Activated B cell treated with CpG ODN at 0.5 μM for 24 hours (primary cell): ENCODE results near the gene ACAP2. TPM values are rescaled to one million over a fixed set of nuclear protein-coding genes. Genes with fewer than 3 reads are reported as not detected.
A peak's percentile ranks its signal among the peaks of the same experiment; 100 is the strongest.

ENCODE experiments used
- ATAC-seq: fragments of 200-7000 bp; cut with Tn5 transposase; one replicate; pipeline ENCODE4 v1.10.0; 2021; ENCODE audit warnings: low read depth, mild to moderate bottlenecking, moderate library complexity
- CTCF ChIA-PET: fragments of 350-600 bp; sonication (Branson Sonifier 250); formaldehyde crosslinking; loops from one replicate; lab custom pipeline; 2021; ENCODE audit warnings: antibody characterized with exemption; lab: Charles Lee
- POLR2A ChIA-PET: fragments of 350-600 bp; sonication (Branson Sonifier 250); formaldehyde crosslinking; loops from one replicate; lab custom pipeline; 2021; ENCODE audit warnings: antibody characterized with exemption; lab: Charles Lee
- DNase-seq: peaks from one replicate; pipeline ENCODE4 v3.0.0; 2022
- H3K27ac Mint-ChIP-seq: one replicate; pipeline ENCODE4 v1.8.0; 2020; ENCODE audit warnings: mixed read lengths
- H3K27me3 Mint-ChIP-seq: one replicate; pipeline ENCODE4 v1.8.0; 2021; ENCODE audit warnings: mixed read lengths
- H3K36me3 Mint-ChIP-seq: one replicate; pipeline ENCODE4 v1.8.0; 2021; ENCODE audit warnings: low read depth, mixed read lengths
- H3K4me1 Mint-ChIP-seq: one replicate; pipeline ENCODE4 v1.8.0; 2021; ENCODE audit warnings: mixed read lengths
- H3K4me3 Mint-ChIP-seq: one replicate; pipeline ENCODE4 v1.8.0; 2020; ENCODE audit warnings: mild to moderate bottlenecking, mixed read lengths
- H3K9me3 Mint-ChIP-seq: one replicate; pipeline ENCODE4 v1.8.0; 2020; ENCODE audit warnings: mixed read lengths
- intact Hi-C: fragments of 100-400 bp; cut with micrococcal nuclease; formaldehyde crosslinking; loops from one replicate; pipeline ENCODE4 v1.15.1; 2024
- total RNA-seq: library from RNA; stranded (reverse); gene quantifications from 2 replicates; pipeline ENCODE4 v1.2.3, GENCODE V29; 2022
- TF ChIP-seq, protein P1 (sequence below): fragments of 200-600 bp; IDR thresholded peaks from one replicate; pipeline ENCODE4 v1.8.0; 2022; ENCODE audit warnings: antibody characterized with exemption, mild to moderate bottlenecking

Gene ACAP2
- total RNA-seq, 1 donor from 2014 or later = 89.7 TPM

GRCh38 chr3:195269375-195270078 is 173.3 kb downstream of the ACAP2 start:
- ChIA-PET POLR2A (interaction anchor here (0.6 to 3.7 kb wide), 10 partner anchors 9 to 677 kb away, joined by 3 to 29 read pairs (median 6); partner anchors contain the start of genes ACAP2, LSG1 and PPP1R2), CTCF (interaction anchor here (0.6 to 3.4 kb wide), 11 partner anchors 25 to 598 kb away, joined by 3 to 70 read pairs (median 4); partner anchors contain the start of gene LSG1)
- intact Hi-C loops = loop anchor here (2.0 to 5.0 kb wide), 2 partner anchors 501 to 782 kb away; partner anchors contain the start of gene ATP13A3
- ATAC-seq = no peak
- H3K4me3 Mint-ChIP-seq = peak overlapping the region; percentile 84
- TF ChIP-seq, protein P1, sequence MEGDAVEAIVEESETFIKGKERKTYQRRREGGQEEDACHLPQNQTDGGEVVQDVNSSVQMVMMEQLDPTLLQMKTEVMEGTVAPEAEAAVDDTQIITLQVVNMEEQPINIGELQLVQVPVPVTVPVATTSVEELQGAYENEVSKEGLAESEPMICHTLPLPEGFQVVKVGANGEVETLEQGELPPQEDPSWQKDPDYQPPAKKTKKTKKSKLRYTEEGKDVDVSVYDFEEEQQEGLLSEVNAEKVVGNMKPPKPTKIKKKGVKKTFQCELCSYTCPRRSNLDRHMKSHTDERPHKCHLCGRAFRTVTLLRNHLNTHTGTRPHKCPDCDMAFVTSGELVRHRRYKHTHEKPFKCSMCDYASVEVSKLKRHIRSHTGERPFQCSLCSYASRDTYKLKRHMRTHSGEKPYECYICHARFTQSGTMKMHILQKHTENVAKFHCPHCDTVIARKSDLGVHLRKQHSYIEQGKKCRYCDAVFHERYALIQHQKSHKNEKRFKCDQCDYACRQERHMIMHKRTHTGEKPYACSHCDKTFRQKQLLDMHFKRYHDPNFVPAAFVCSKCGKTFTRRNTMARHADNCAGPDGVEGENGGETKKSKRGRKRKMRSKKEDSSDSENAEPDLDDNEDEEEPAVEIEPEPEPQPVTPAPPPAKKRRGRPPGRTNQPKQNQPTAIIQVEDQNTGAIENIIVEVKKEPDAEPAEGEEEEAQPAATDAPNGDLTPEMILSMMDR = no peak
- H3K27ac Mint-ChIP-seq = no peak overlapping the region
- no peaks in the 10 kb centered on the region for H3K36me3 Mint-ChIP-seq
- H3K27me3 Mint-ChIP-seq = no peaks in the 10 kb centered on the region
- no peaks in the 10 kb centered on the region for H3K9me3 Mint-ChIP-seq
- peaks cover 20% of the 10 kb centered on the region for H3K4me1 Mint-ChIP-seq
- no peak for DNase-seq

DNA sequence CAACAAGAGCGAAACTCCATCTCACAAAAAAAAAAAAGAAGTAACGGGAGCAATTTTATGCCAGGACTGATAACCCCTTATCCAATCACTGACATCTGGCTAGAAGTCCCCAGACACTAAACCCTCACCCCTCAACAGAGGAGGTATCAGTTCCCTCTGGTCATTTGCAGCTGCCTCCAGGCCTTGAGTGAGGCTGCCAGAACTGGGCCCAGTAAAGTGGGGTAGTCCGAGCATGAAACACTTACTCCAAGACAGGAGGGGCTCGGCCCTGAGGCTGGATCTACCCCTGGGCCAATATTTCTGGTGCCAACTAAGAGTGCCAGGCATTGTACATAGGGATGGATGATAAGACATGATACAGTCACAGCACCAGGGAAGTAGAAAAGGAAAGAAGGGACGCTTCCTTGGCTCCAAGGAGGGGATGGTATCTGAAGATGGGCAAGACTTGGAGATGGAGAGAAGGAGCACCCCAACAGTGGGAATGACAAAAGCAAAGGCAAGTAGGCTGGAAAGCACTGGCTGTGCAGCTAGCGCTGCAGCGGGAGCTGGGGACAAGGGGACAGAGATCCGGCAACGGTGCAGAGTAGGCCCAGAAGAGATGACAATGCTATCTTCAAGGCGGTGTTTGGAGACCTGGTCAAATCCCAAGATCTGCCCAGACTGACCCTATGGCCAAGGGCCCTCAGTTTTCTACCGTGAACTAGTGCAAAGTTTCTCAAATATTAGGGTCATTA is 174.1 kb downstream of the ACAP2 start:
- TF ChIP-seq, protein P1 = no peak
- H3K27me3 Mint-ChIP-seq = no peaks in the 10 kb centered on the region
- peaks cover 20% of the 10 kb centered on the region for H3K4me1 Mint-ChIP-seq
- intact Hi-C loops = no loop called here
- ChIA-PET POLR2A (interaction anchor here (1.0 to 3.7 kb wide), 3 partner anchors 258 to 597 kb away, joined by 3 to 29 read pairs (median 3); partner anchors contain the start of gene LSG1), CTCF (interaction anchor here (2.9 to 3.4 kb wide), 4 partner anchors 253 to 597 kb away, joined by 19 to 70 read pairs (median 32); partner anchors contain the start of gene LSG1)
- no peaks in the 10 kb centered on the region for H3K36me3 Mint-ChIP-seq
- no peak overlapping the region for H3K27ac Mint-ChIP-seq
- peak overlapping the region; percentile 5 for H3K4me3 Mint-ChIP-seq
- no peaks in the 10 kb centered on the region for H3K9me3 Mint-ChIP-seq
- DNase-seq (no peak), ATAC-seq (no peak)

GRCh38 chr3:195267096-195267495 is 175.7 kb downstream of the ACAP2 start:
- DNase-seq (no peak), ATAC-seq (no peak)
- H3K4me3 Mint-ChIP-seq = no peak overlapping the region
- intact Hi-C loops = no loop called here
- TF ChIP-seq, protein P1 = no peak
- no peaks in the 10 kb centered on the region for H3K27me3 Mint-ChIP-seq
- no peak overlapping the region for H3K27ac Mint-ChIP-seq
- no peaks in the 10 kb centered on the region for H3K9me3 Mint-ChIP-seq
- CTCF ChIA-PET = no interaction called here
- H3K36me3 Mint-ChIP-seq = no peaks in the 10 kb centered on the region
- peaks cover 20% of the 10 kb centered on the region for H3K4me1 Mint-ChIP-seq
- POLR2A ChIA-PET = no interaction called here

GRCh38 chr3:195266428-195266827 is 176.4 kb downstream of the ACAP2 start:
- CTCF ChIA-PET = interaction anchor here (0.9 kb wide), 1 partner anchor 584 kb away, joined by 3 read pairs; no protein-coding TSS in a partner anchor

More at GRCh38 chr3:195266428-195266827, 176.4 kb downstream of the ACAP2 start:
- Mint-ChIP-seq H3K9me3 (no peaks in the 10 kb centered on the region), H3K27ac (no peak overlapping the region), H3K4me1 (peaks cover 15% of the 10 kb centered on the region), H3K27me3 (no peaks in the 10 kb centered on the region), H3K4me3 (no peak overlapping the region), H3K36me3 (no peaks in the 10 kb centered on the region)
- POLR2A ChIA-PET = no interaction called here
- TF ChIP-seq, protein P1 = no peak
- DNase-seq (no peak), ATAC-seq (no peak)
- intact Hi-C loops = no loop called here
